Measurements from ENCODE around the gene EEF2. TPM values are rescaled to one million over a fixed set of nuclear protein-coding genes. Genes with fewer than 3 reads are reported as not detected.

EEF2 gene
- total RNA-seq, 1 donor from 2014 or later, result 1,288 TPM

DNA sequence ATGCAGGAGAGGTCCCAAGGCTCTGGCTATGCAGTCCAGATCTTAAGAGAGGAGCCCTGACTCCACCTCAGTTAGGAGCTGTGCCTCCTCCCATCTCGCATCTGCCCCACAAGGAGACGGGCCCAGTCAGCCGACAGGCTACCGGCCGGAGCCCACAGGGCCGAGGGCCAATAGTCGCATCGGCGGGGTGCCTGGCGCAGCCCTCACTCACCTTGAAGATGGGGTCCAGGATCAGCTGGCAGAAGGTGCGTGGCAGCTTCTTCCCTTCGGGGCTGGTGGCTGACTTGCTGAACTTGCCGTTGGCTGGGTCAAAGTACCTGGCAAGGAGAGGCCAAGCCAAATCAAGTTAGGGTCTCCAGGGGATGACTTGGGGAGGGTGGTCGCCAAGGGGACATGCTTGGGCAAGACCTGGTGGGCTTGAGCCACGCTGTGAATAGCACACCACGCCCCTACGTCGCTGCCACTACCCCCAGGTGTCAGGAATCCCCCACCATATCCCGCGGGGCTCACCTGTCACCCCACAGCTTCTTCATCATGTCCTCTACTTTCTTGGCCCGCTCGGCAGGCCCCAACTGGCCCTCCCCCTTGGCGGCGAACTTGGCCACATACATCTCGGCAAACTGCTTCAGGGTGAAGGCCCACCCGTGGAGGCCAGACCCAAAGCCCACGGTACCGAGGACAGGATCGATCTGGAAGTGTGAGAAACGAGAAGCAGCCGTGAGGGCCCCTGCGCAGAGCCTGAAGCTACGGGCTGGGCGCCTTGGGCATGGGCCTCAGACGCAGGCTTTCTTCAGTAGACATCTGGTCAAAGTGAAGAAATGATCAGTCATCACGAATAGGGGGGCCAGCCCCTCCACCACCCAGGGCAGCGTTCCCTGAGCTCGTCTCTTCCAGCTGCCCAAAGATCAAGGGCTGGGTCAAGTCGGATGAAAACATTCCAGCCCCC, 3.3 kb downstream of the EEF2 start:
- peaks cover 3% of the 10 kb centered on the region for H3K27me3 ChIP-seq
- peaks cover 82% of the 10 kb centered on the region for H3K79me2 ChIP-seq (ENCODE audit: low read depth)
- H3K9me3 ChIP-seq (ENCODE audit: low read depth), result no peaks in the 10 kb centered on the region
- peaks cover 13% of the 10 kb centered on the region for H3K36me3 ChIP-seq
- no peak overlapping the region for H3K9ac ChIP-seq
- peaks cover 82% of the 10 kb centered on the region for H4K20me1 ChIP-seq (ENCODE audit: low read depth)
- TF ChIP-seq EZH2phosphoT487 (IDR thresholded peaks at IDR 0.05), result no peak
- TF ChIP-seq EZH2 (IDR thresholded peaks at IDR 0.05), result no peak
- DNase-seq (ENCODE audit: low spot score), result no peak
- H3K27ac ChIP-seq, result peak overlapping the region; percentile 29
- Mint-ChIP-seq H3K27me3 (ENCODE audit: insufficient read depth, low read depth) (peaks cover 11% of the 10 kb centered on the region), H3K36me3 (peaks cover 35% of the 10 kb centered on the region), H3K4me1 (peaks cover 33% of the 10 kb centered on the region), H3K27ac (no peak overlapping the region), H3K4me3 (no peak overlapping the region), H3K9me3 (no peaks in the 10 kb centered on the region)
- H3K4me3 ChIP-seq, result no peak overlapping the region
- no peak overlapping the region for H2AFZ ChIP-seq (replicated peaks)
- peaks cover 19% of the 10 kb centered on the region for H3K4me1 ChIP-seq
- H3K4me2 ChIP-seq, result no peak overlapping the region
- peaks cover 87% of the 10 kb centered on the region for H3F3A ChIP-seq (ENCODE audit: low read depth)

- H3K27ac Mint-ChIP-seq, result no peak overlapping the region
Observed at GRCh38 chr19:3981373-3981735, 3.9 kb downstream of the EEF2 start.

GRCh38 chr19:3980353-3981251, 4.7 kb downstream of the EEF2 start:
- Histone ChIP-seq H3K27ac (no peak overlapping the region), H3K27me3 (no peaks in the 10 kb centered on the region), H3K79me2 (ENCODE audit: low read depth) (peaks cover 86% of the 10 kb centered on the region), H3K9me3 (ENCODE audit: low read depth) (no peaks in the 10 kb centered on the region), H2AFZ (replicated peaks) (no peak overlapping the region), H3K9ac (no peak overlapping the region), H4K20me1 (ENCODE audit: low read depth) (peaks cover 96% of the 10 kb centered on the region), H3F3A (ENCODE audit: low read depth) (peaks cover 87% of the 10 kb centered on the region), H3K36me3 (peaks cover 13% of the 10 kb centered on the region), H3K4me2 (no peak overlapping the region), H3K4me1 (peaks cover 10% of the 10 kb centered on the region), H3K4me3 (no peak overlapping the region)
- no peak for DNase-seq (ENCODE audit: low spot score)
- peaks cover 8% of the 10 kb centered on the region for H3K27me3 Mint-ChIP-seq (ENCODE audit: insufficient read depth, low read depth)
- no peak overlapping the region for H3K27ac Mint-ChIP-seq
- H3K36me3 Mint-ChIP-seq, result peaks cover 40% of the 10 kb centered on the region
- H3K4me3 Mint-ChIP-seq, result no peak overlapping the region
- no peaks in the 10 kb centered on the region for H3K9me3 Mint-ChIP-seq
- TF ChIP-seq EZH2 (IDR thresholded peaks at IDR 0.05), result no peak
- no peak for TF ChIP-seq CTCF (IDR thresholded peaks at IDR 0.05)
- no peak for TF ChIP-seq EZH2phosphoT487 (IDR thresholded peaks at IDR 0.05)
- H3K4me1 Mint-ChIP-seq, result peaks cover 19% of the 10 kb centered on the region

More at GRCh38 chr19:3981373-3981735, 3.9 kb downstream of the EEF2 start:
- peak overlapping the region; percentile 44 for H3K4me3 Mint-ChIP-seq
- no peak overlapping the region for H3K4me2 ChIP-seq
- H3K4me1 ChIP-seq, result peaks cover 14% of the 10 kb centered on the region
- DNase-seq (ENCODE audit: low spot score), result no peak
- H3K79me2 ChIP-seq (ENCODE audit: low read depth), result peaks cover 86% of the 10 kb centered on the region
- TF ChIP-seq EZH2 (IDR thresholded peaks at IDR 0.05) (no peak), CTCF (IDR thresholded peaks at IDR 0.05) (no peak), EZH2phosphoT487 (IDR thresholded peaks at IDR 0.05) (no peak)
- H3K9me3 ChIP-seq (ENCODE audit: low read depth), result no peaks in the 10 kb centered on the region
- peaks cover 13% of the 10 kb centered on the region for H3K36me3 ChIP-seq
- no peaks in the 10 kb centered on the region for H3K27me3 ChIP-seq
- H2AFZ ChIP-seq (replicated peaks), result no peak overlapping the region
- peaks cover 87% of the 10 kb centered on the region for H3F3A ChIP-seq (ENCODE audit: low read depth)
- H3K4me3 ChIP-seq, result no peak overlapping the region
- peaks cover 35% of the 10 kb centered on the region for H3K36me3 Mint-ChIP-seq
- peaks cover 27% of the 10 kb centered on the region for H3K4me1 Mint-ChIP-seq
- no peak overlapping the region for H3K9ac ChIP-seq
- no peaks in the 10 kb centered on the region for H3K9me3 Mint-ChIP-seq
- no peak overlapping the region for H3K27ac ChIP-seq
- H3K27me3 Mint-ChIP-seq (ENCODE audit: insufficient read depth, low read depth), result peaks cover 8% of the 10 kb centered on the region
- peaks cover 88% of the 10 kb centered on the region for H4K20me1 ChIP-seq (ENCODE audit: low read depth)

Data from neural progenitor cell (in vitro differentiated cells).